ENCODE measurements around the gene BBIP1. TPM values are rescaled to one million over a fixed set of nuclear protein-coding genes. Genes with fewer than 3 reads are reported as not detected.

The BBIP1 gene
- total RNA-seq, 1 experiment from 2014 or later, result 19.0 TPM

- no peak for TF ChIP-seq SOX15 (CRISPR knock-in tag; IDR thresholded peaks at IDR 0.05)
- TF ChIP-seq PRRX2 (CRISPR knock-in tag; IDR thresholded peaks at IDR 0.05), result no peak
- no peak for TF ChIP-seq GRHL2 (CRISPR knock-in tag; IDR thresholded peaks at IDR 0.05; ENCODE audit: insufficient replicate concordance, severe bottlenecking)
Observed at GRCh38 chr10:110865186-110865808, 53.7 kb downstream of the BBIP1 start (continued).

- no peak for DNase-seq (ENCODE audit: low spot score)
- CTCF ChIA-PET, result interaction anchor here (0.7 kb wide), 1 partner anchor 60 kb away, joined by 3 read pairs; no protein-coding TSS in a partner anchor
- Mint-ChIP-seq H3K36me3 (no peaks in the 10 kb centered on the region), H3K4me1 (peaks cover 13% of the 10 kb centered on the region), H3K9me3 (no peaks in the 10 kb centered on the region), H3K27me3 (ENCODE audit: low read depth) (no peaks in the 10 kb centered on the region), H3K27ac (no peak overlapping the region), H3K4me3 (no peak overlapping the region)
- TF ChIP-seq SP1 (CRISPR knock-in tag; conservative IDR thresholded peaks at IDR 0.05), result no peak
- TF ChIP-seq NR3C1 (CRISPR knock-in tag; conservative IDR thresholded peaks at IDR 0.05; ENCODE audit: low read depth), result no peak
- TF ChIP-seq ZNF416 (CRISPR knock-in tag; IDR thresholded peaks at IDR 0.05), result no peak
- TF ChIP-seq ATF1 (CRISPR knock-in tag; IDR thresholded peaks at IDR 0.05), result no peak
- no peak for TF ChIP-seq ATF2 (CRISPR knock-in tag; IDR thresholded peaks at IDR 0.05; ENCODE audit: borderline replicate concordance, low read depth)
- TF ChIP-seq FOXP4 (CRISPR knock-in tag; IDR thresholded peaks at IDR 0.05), result no peak
- TF ChIP-seq PREB (CRISPR knock-in tag; IDR thresholded peaks at IDR 0.05; ENCODE audit: borderline replicate concordance), result no peak
- POLR2A ChIA-PET, result no interaction called here
- no peak for ATAC-seq
Observed at GRCh38 chr10:110864662-110865140, 54.3 kb downstream of the BBIP1 start.

- ChIA-PET CTCF (interaction anchor here (0.7 kb wide), 1 partner anchor 60 kb away, joined by 3 read pairs; no protein-coding TSS in a partner anchor), POLR2A (no interaction called here)
- Mint-ChIP-seq H3K4me1 (peaks cover 13% of the 10 kb centered on the region), H3K36me3 (no peaks in the 10 kb centered on the region), H3K27ac (no peak overlapping the region), H3K9me3 (no peaks in the 10 kb centered on the region), H3K27me3 (ENCODE audit: low read depth) (no peaks in the 10 kb centered on the region), H3K4me3 (no peak overlapping the region)
- TF ChIP-seq GTF2I (CRISPR knock-in tag; conservative IDR thresholded peaks at IDR 0.05) (no peak), NFATC4 (CRISPR knock-in tag; IDR thresholded peaks at IDR 0.05) (no peak), CREM (CRISPR knock-in tag; IDR thresholded peaks at IDR 0.05) (no peak), SMAD3 (CRISPR knock-in tag; IDR thresholded peaks at IDR 0.05; ENCODE audit: borderline replicate concordance) (no peak)
- ATAC-seq (no peak), DNase-seq (ENCODE audit: low spot score) (no peak)
Observed at GRCh38 chr10:110863956-110864355, 55.0 kb downstream of the BBIP1 start.

GRCh38 chr10:110863361-110863760 is 55.6 kb downstream of the BBIP1 start:
- ATAC-seq, result no peak
- H3K36me3 Mint-ChIP-seq, result no peaks in the 10 kb centered on the region
- H3K27me3 Mint-ChIP-seq (ENCODE audit: low read depth), result no peaks in the 10 kb centered on the region
- peaks cover 13% of the 10 kb centered on the region for H3K4me1 Mint-ChIP-seq
- no peak for DNase-seq (ENCODE audit: low spot score)
- CTCF ChIA-PET, result no interaction called here
- H3K27ac Mint-ChIP-seq, result no peak overlapping the region
- POLR2A ChIA-PET, result no interaction called here
- H3K4me3 Mint-ChIP-seq, result no peak overlapping the region
- no peaks in the 10 kb centered on the region for H3K9me3 Mint-ChIP-seq
- TF ChIP-seq KAT7 (CRISPR knock-in tag; IDR thresholded peaks at IDR 0.05; ENCODE audit: borderline replicate concordance) (no peak), ZNF138 (CRISPR knock-in tag; conservative IDR thresholded peaks at IDR 0.05) (no peak), ETV6 (CRISPR knock-in tag; IDR thresholded peaks at IDR 0.05) (no peak), PREB (CRISPR knock-in tag; IDR thresholded peaks at IDR 0.05; ENCODE audit: borderline replicate concordance) (no peak), RELA (CRISPR knock-in tag; IDR thresholded peaks at IDR 0.05; ENCODE audit: borderline replicate concordance) (no peak), ARID4B (CRISPR knock-in tag; IDR thresholded peaks at IDR 0.05; ENCODE audit: borderline replicate concordance) (no peak), ZNF671 (CRISPR knock-in tag; IDR thresholded peaks at IDR 0.05) (no peak), CREM (CRISPR knock-in tag; IDR thresholded peaks at IDR 0.05) (no peak), SP1 (CRISPR knock-in tag; conservative IDR thresholded peaks at IDR 0.05) (no peak)
